ENCODE data around the gene KDM4B. TPM values are rescaled to one million over a fixed set of nuclear protein-coding genes. Genes with fewer than 3 reads are reported as not detected.

KDM4B gene
- total RNA-seq, 4 donors from 2014 or later = 18.4 to 94.7 (median 25.6) TPM

- Histone ChIP-seq H3K4me1 (peaks cover 0 to 3% of the 10 kb centered on the region in 2 donors), H3K4me3 (no peak overlapping the region), H3K9me3 (no peaks in the 10 kb centered on the region), H3K36me3 (no peaks in the 10 kb centered on the region), H3K27me3 (no peaks in the 10 kb centered on the region), H3K27ac (no peak overlapping the region)
- TF ChIP-seq CTCF (IDR thresholded peaks at IDR 0.05) (no peak), POLR2A (IDR thresholded peaks at IDR 0.05) (no peak)
- intact Hi-C loops (cut with DNase I; ENCODE audit: low total_unique reads) = no loop called here
- DNase-seq = no peak
Observed at GRCh38 chr19:5070930-5071329, 102.0 kb downstream of the KDM4B start.

GRCh38 chr19:5071579-5071978 lies 102.7 kb downstream of the KDM4B start:
- no peak for TF ChIP-seq CTCF (IDR thresholded peaks at IDR 0.05)
- no peak for TF ChIP-seq POLR2A (IDR thresholded peaks at IDR 0.05)
- H3K9me3 ChIP-seq = no peaks in the 10 kb centered on the region
- no peak for DNase-seq
- no peak overlapping the region for H3K27ac ChIP-seq
- H3K4me3 ChIP-seq = no peak overlapping the region
- no peaks in the 10 kb centered on the region for H3K36me3 ChIP-seq
- no peaks in the 10 kb centered on the region for H3K27me3 ChIP-seq
- intact Hi-C loops (cut with DNase I; ENCODE audit: low total_unique reads) = no loop called here
- H3K4me1 ChIP-seq = peaks cover 0 to 3% of the 10 kb centered on the region in 2 donors

- H3K27ac ChIP-seq = no peak overlapping the region
- intact Hi-C loops (cut with DNase I; ENCODE audit: low total_unique reads) = no loop called here
- no peaks in the 10 kb centered on the region for H3K27me3 ChIP-seq
- no peak for TF ChIP-seq POLR2A (IDR thresholded peaks at IDR 0.05)
- no peak for TF ChIP-seq CTCF (IDR thresholded peaks at IDR 0.05)
- no peak overlapping the region for H3K4me3 ChIP-seq
- DNase-seq = no peak
- no peaks in the 10 kb centered on the region for H3K9me3 ChIP-seq
- no peaks in the 10 kb centered on the region for H3K36me3 ChIP-seq
- H3K4me1 ChIP-seq = peaks cover 0 to 3% of the 10 kb centered on the region in 2 donors
Observed at GRCh38 chr19:5072115-5072514, 103.2 kb downstream of the KDM4B start.

GRCh38 chr19:5073153-5073844 lies 104.4 kb downstream of the KDM4B start:
- no peak overlapping the region for H3K27ac ChIP-seq
- intact Hi-C loops (cut with DNase I; ENCODE audit: low total_unique reads) = no loop called here
- no peak overlapping the region for H3K4me3 ChIP-seq
- H3K9me3 ChIP-seq = no peaks in the 10 kb centered on the region
- TF ChIP-seq CTCF (IDR thresholded peaks at IDR 0.05) (no peak), POLR2A (IDR thresholded peaks at IDR 0.05) (no peak)
- no peaks in the 10 kb centered on the region for H3K27me3 ChIP-seq
- no peaks in the 10 kb centered on the region for H3K4me1 ChIP-seq
- no peaks in the 10 kb centered on the region for H3K36me3 ChIP-seq
- DNase-seq = no peak

- DNase-seq = no peak
- Histone ChIP-seq H3K36me3 (no peaks in the 10 kb centered on the region), H3K27ac (no peak overlapping the region), H3K4me3 (no peak overlapping the region), H3K4me1 (no peaks in the 10 kb centered on the region), H3K9me3 (no peaks in the 10 kb centered on the region), H3K27me3 (no peaks in the 10 kb centered on the region)
- intact Hi-C loops (cut with DNase I; ENCODE audit: low total_unique reads) = no loop called here
- no peak for TF ChIP-seq CTCF (IDR thresholded peaks at IDR 0.05)
- TF ChIP-seq POLR2A (IDR thresholded peaks at IDR 0.05) = no peak
Observed at GRCh38 chr19:5074407-5074806, 105.5 kb downstream of the KDM4B start.

Data from uterus (tissue), 4 donors.